SK-N-SH (cell line): ENCODE data around the gene FBXO42. TPM values are rescaled to one million over a fixed set of nuclear protein-coding genes. Genes with fewer than 3 reads are reported as not detected.

Source experiments
- CTCF ChIA-PET: fragments of 300-600, 350-600 bp; formaldehyde crosslinking; extraction: SDS; loops from one replicate; lab custom pipeline; 2021; lab: Yijun Ruan, JAX
- POLR2A ChIA-PET: fragments of 350-600 bp; sonication (Branson Sonifier 250); formaldehyde crosslinking; extraction: SDS; loops from one replicate; lab custom pipeline; 2020; ENCODE audit warnings: antibody characterized with exemption, inconsistent platforms; lab: Yijun Ruan, JAX
- DNase-seq: peaks from one replicate; pipeline ENCODE4 v3.0.0; 2012
- H2AFZ ChIP-seq: fragments of 200-600 bp; sonication (generic); 2 replicates; pipeline ENCODE4 v1.8.1; 2016; ENCODE audit warnings: antibody characterized with exemption, mild to moderate bottlenecking, low read depth
- H3F3A ChIP-seq: fragments of 200-600 bp; sonication (generic); replicated peaks from 2 replicates; pipeline ENCODE3; 2016; ENCODE audit warnings: antibody characterized with exemption, mild to moderate bottlenecking; ENCODE audit not compliant: insufficient read depth
- H3K27ac ChIP-seq, 2 experiments: fragments of 200-500 bp in 1 of 2; fragments of 200-600 bp in 1 of 2; sonication (Bioruptor generic) in 1 of 2; sonication (generic), shearing (Covaris generic) in 1 of 2; 2 replicates each; pipeline versions ENCODE4 v1.5.1 to v1.6.1; 2014 to 2016; ENCODE audit warnings: low read depth in 2 of 2, inconsistent platforms in 1 of 2, low read length in 1 of 2, mild to moderate bottlenecking in 1 of 2, mixed read lengths in 1 of 2
- H3K27me3 ChIP-seq: fragments of 200-600 bp; sonication (generic), shearing (Covaris generic); 2 replicates; pipeline ENCODE4 v1.6.1; 2016; ENCODE audit warnings: mixed run types; ENCODE audit not compliant: insufficient read depth
- H3K36me3 ChIP-seq, 2 experiments: fragments of 200-500 bp in 1 of 2; fragments of 200-600 bp in 1 of 2; sonication (Bioruptor generic) in 1 of 2; sonication (generic) in 1 of 2; replicated peaks in 1 of 2; 2 replicates each; pipeline versions ENCODE3 to v1.5.1; 2014 to 2016; ENCODE audit warnings: low read length in 1 of 2, mild to moderate bottlenecking in 1 of 2; ENCODE audit not compliant: insufficient read depth in 2 of 2, control insufficient read depth in 1 of 2
- H3K4me1 ChIP-seq, 2 experiments: fragments of 200-500 bp in 1 of 2; fragments of 200-600 bp in 1 of 2; sonication (Bioruptor generic) in 1 of 2; sonication (generic), shearing (Covaris generic) in 1 of 2; 2 replicates each; pipeline versions ENCODE4 v1.5.1 to v1.6.1; 2014 to 2016; ENCODE audit warnings: low read depth in 1 of 2, low read length in 1 of 2, mixed run types in 1 of 2; ENCODE audit not compliant: insufficient read depth in 2 of 2, control insufficient read depth in 1 of 2
- H3K4me2 ChIP-seq: fragments of 200-600 bp; sonication (generic), shearing (Covaris generic); 2 replicates; pipeline ENCODE4 v1.6.1; 2017; ENCODE audit warnings: mixed run types
- H3K4me3 ChIP-seq, 2 experiments: fragments of 200-500 bp in 1 of 2; fragments of 200-600 bp in 1 of 2; sonication (Bioruptor generic) in 1 of 2; sonication (generic), shearing (Covaris generic) in 1 of 2; 2 replicates each; pipeline versions ENCODE4 v1.5.1 to v1.8.1; 2014 to 2016; ENCODE audit warnings: low read depth in 2 of 2, inconsistent platforms in 1 of 2, low read length in 1 of 2, mild to moderate bottlenecking in 1 of 2, mixed read lengths in 1 of 2, moderate library complexity in 1 of 2
- H3K79me2 ChIP-seq: fragments of 200-600 bp; sonication (generic); 2 replicates; pipeline ENCODE4 v1.8.1; 2017; ENCODE audit warnings: mild to moderate bottlenecking; ENCODE audit not compliant: insufficient read depth
- H3K9ac ChIP-seq: fragments of 200-600 bp; sonication (generic); 2 replicates; pipeline ENCODE4 v1.6.1; 2017; ENCODE audit warnings: mixed run types
- H3K9me2 ChIP-seq: fragments of 200-600 bp; sonication (generic); 2 replicates; pipeline ENCODE4 v1.6.1; 2017; ENCODE audit warnings: mixed run types
- H3K9me3 ChIP-seq: fragments of 200-600 bp; sonication (generic); 2 replicates; pipeline ENCODE4 v1.6.1; 2017; ENCODE audit warnings: mixed run types, mild to moderate bottlenecking, moderate library complexity
- H4K20me1 ChIP-seq: fragments of 200-600 bp; sonication (generic); 2 replicates; pipeline ENCODE4 v1.6.1; 2017; ENCODE audit warnings: mild to moderate bottlenecking, mixed run types; ENCODE audit not compliant: insufficient read depth
- CHD2 ChIP-seq: fragments of 150-350 bp; IDR thresholded peaks from 2 replicates; pipeline ENCODE4 v1.6.1; 2018; ENCODE audit warnings: low read length; ENCODE audit not compliant: partially characterized antibody
- EP300 ChIP-seq, 2 experiments: IDR thresholded peaks; 2 replicates each; pipeline versions ENCODE4 v1.4.0 to v1.6.1; 2012; ENCODE audit warnings: borderline replicate concordance in 1 of 2, low read depth in 1 of 2, low read length in 1 of 2
- FOXJ3 ChIP-seq: sonication (generic); formaldehyde crosslinking; IDR thresholded peaks from 2 replicates; pipeline ENCODE4 v1.5.1; 2020; ENCODE audit warnings: mild to moderate bottlenecking, missing genetic modification reagents
- FOXM1 ChIP-seq: IDR thresholded peaks from 2 replicates; pipeline ENCODE4 v1.4.0; 2012; ENCODE audit warnings: low read depth, mild to moderate bottlenecking
- JUND ChIP-seq: IDR thresholded peaks from 2 replicates; pipeline ENCODE4 v1.4.0; 2012
- MXI1 ChIP-seq: IDR thresholded peaks from 2 replicates; pipeline ENCODE4 v1.6.1; 2012; ENCODE audit warnings: mild to moderate bottlenecking, low read depth, low read length, improper control_type of control experiment
- PBX3 ChIP-seq: IDR thresholded peaks from 2 replicates; pipeline ENCODE4; 2012
- RAD21 ChIP-seq: IDR thresholded peaks from 2 replicates; pipeline ENCODE4 v1.6.1; 2012; ENCODE audit warnings: mild to moderate bottlenecking, low read length
- RFX5 ChIP-seq: IDR thresholded peaks from 2 replicates; pipeline ENCODE4 v1.6.1; 2012; ENCODE audit warnings: mild to moderate bottlenecking, improper control_type of control experiment, low read length
- RXRA ChIP-seq: IDR thresholded peaks from 2 replicates; pipeline ENCODE4 v1.4.0; 2012; ENCODE audit warnings: low read depth, mild to moderate bottlenecking, borderline replicate concordance
- SMC3 ChIP-seq: IDR thresholded peaks from 2 replicates; pipeline ENCODE4 v1.6.1; 2012; ENCODE audit warnings: low read depth, low read length, improper control_type of control experiment
- YY1 ChIP-seq: IDR thresholded peaks from 2 replicates; pipeline ENCODE4 v1.4.0; 2012; ENCODE audit warnings: low read depth, mild to moderate bottlenecking
- WGBS: methylation state at CpG from one replicate; pipeline ENCODE4 v1.1.6; 2017; ENCODE audit warnings: low lambda C conversion rate; 5-methylcytosine and 5-hydroxymethylcytosine counted together
- polyA plus RNA-seq, 3 experiments: library from polyadenylated mRNA; depleted of rRNA; stranded (reverse); fragments of >200 nt; gene quantifications; 2 replicates each; pipeline ENCODE4 v1.2.3, GENCODE V29; 2012
- TF ChIP-seq, protein P1 (sequence below): fragments of 200-600 bp; sonication (generic); IDR thresholded peaks from 2 replicates; pipeline ENCODE4 v1.6.1; 2017; ENCODE audit warnings: antibody characterized with exemption, mild to moderate bottlenecking, moderate library complexity
- TF ChIP-seq, protein P2 (sequence below): fragments of 150-350 bp; IDR thresholded peaks from 2 replicates; pipeline ENCODE4 v1.6.1; 2016; ENCODE audit warnings: mild to moderate bottlenecking, low read depth, low read length
- TF ChIP-seq, protein P3 (sequence below): IDR thresholded peaks from 2 replicates; pipeline ENCODE4 v1.4.0; 2012; ENCODE audit warnings: low read depth, borderline replicate concordance
- TF ChIP-seq, protein P4 (sequence below): IDR thresholded peaks from 2 replicates; pipeline ENCODE4 v1.4.0; 2012; ENCODE audit warnings: low read depth

Gene FBXO42
- polyA plus RNA-seq, 1 of the 3 experiments (the other 2 are of a cell fraction), result 8.6 TPM

- ChIA-PET CTCF (interaction anchor here (1.2 to 2.5 kb wide), 3 partner anchors 11 to 142 kb away, joined by 3 to 9 read pairs (median 6); no protein-coding TSS in a partner anchor), POLR2A (no interaction called here)
- Histone ChIP-seq H3K9ac (no peak overlapping the region), H3K79me2 (no peaks in the 10 kb centered on the region), H3F3A (no peaks in the 10 kb centered on the region), H3K4me1 (peaks cover 0 to 11% of the 10 kb centered on the region in 2 experiments; a peak in 2 of 4 replicates), H3K27me3 (no peaks in the 10 kb centered on the region), H2AFZ (no peak overlapping the region), H4K20me1 (no peaks in the 10 kb centered on the region), H3K4me2 (no peak overlapping the region), H3K4me3 (no peak overlapping the region), H3K9me3 (no peaks in the 10 kb centered on the region), H3K27ac (no peak overlapping the region), H3K36me3 (no peaks in the 10 kb centered on the region), H3K9me2 (no peaks in the 10 kb centered on the region)
- DNase-seq, result no peak
- TF ChIP-seq, protein P1, sequence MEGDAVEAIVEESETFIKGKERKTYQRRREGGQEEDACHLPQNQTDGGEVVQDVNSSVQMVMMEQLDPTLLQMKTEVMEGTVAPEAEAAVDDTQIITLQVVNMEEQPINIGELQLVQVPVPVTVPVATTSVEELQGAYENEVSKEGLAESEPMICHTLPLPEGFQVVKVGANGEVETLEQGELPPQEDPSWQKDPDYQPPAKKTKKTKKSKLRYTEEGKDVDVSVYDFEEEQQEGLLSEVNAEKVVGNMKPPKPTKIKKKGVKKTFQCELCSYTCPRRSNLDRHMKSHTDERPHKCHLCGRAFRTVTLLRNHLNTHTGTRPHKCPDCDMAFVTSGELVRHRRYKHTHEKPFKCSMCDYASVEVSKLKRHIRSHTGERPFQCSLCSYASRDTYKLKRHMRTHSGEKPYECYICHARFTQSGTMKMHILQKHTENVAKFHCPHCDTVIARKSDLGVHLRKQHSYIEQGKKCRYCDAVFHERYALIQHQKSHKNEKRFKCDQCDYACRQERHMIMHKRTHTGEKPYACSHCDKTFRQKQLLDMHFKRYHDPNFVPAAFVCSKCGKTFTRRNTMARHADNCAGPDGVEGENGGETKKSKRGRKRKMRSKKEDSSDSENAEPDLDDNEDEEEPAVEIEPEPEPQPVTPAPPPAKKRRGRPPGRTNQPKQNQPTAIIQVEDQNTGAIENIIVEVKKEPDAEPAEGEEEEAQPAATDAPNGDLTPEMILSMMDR, result no peak
- TF ChIP-seq, protein P2, sequence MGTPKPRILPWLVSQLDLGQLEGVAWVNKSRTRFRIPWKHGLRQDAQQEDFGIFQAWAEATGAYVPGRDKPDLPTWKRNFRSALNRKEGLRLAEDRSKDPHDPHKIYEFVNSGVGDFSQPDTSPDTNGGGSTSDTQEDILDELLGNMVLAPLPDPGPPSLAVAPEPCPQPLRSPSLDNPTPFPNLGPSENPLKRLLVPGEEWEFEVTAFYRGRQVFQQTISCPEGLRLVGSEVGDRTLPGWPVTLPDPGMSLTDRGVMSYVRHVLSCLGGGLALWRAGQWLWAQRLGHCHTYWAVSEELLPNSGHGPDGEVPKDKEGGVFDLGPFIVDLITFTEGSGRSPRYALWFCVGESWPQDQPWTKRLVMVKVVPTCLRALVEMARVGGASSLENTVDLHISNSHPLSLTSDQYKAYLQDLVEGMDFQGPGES, result no peak
- TF ChIP-seq SMC3 (no peak), JUND (no peak), RAD21 (no peak), MXI1 (no peak), RXRA (no peak), PBX3 (no peak), FOXJ3 (CRISPR knock-in tag) (no peak), FOXM1 (no peak), RFX5 (no peak), EP300 (IDR thresholded peaks at IDR 0.05; ENCODE audit: borderline replicate concordance in 1 of 2, low read depth in 1 of 2, low read length in 1 of 2) (no peak), YY1 (no peak), CHD2 (no peak)
- TF ChIP-seq, protein P3, sequence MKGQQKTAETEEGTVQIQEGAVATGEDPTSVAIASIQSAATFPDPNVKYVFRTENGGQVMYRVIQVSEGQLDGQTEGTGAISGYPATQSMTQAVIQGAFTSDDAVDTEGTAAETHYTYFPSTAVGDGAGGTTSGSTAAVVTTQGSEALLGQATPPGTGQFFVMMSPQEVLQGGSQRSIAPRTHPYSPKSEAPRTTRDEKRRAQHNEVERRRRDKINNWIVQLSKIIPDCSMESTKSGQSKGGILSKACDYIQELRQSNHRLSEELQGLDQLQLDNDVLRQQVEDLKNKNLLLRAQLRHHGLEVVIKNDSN, result no peak
- TF ChIP-seq, protein P4, sequence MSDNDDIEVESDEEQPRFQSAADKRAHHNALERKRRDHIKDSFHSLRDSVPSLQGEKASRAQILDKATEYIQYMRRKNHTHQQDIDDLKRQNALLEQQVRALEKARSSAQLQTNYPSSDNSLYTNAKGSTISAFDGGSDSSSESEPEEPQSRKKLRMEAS, result no peak
- WGBS, result 94% methylated on average over 1 of the region's 1 CpG
These were observed 130.8 kb downstream of the FBXO42 start for GRCh38 chr1:16221499-16221898.
